HG02973 (cell line): ENCODE results near the gene FHIT.

Experiments
- ATAC-seq: cut with Tn5 transposase; IDR thresholded peaks from one replicate; pipeline ENCODE4 v1.9.1; 2021; ENCODE audit warnings: moderate library complexity; ENCODE audit not compliant: unreplicated experiment

Gene FHIT

DNA sequence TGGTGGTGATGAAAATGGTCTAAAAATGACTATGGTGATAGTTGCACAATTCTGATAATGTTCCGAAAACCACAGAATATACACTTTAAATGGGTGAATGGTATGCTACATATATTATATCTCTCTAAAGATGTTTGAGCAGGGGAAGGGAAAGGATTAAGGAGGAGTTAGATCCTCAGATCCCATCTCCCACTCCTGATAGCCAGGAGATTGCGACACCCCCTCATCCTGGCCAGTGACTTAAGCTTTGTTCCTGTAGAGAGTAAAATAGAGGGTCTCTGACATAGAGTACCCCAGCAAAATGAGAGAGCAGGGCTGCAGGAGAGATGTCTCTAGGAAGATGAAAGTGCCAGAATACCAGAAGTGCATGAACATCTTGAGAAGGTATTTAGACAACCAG, 984.8 kb downstream of the FHIT start:
- no peak for ATAC-seq

DNA sequence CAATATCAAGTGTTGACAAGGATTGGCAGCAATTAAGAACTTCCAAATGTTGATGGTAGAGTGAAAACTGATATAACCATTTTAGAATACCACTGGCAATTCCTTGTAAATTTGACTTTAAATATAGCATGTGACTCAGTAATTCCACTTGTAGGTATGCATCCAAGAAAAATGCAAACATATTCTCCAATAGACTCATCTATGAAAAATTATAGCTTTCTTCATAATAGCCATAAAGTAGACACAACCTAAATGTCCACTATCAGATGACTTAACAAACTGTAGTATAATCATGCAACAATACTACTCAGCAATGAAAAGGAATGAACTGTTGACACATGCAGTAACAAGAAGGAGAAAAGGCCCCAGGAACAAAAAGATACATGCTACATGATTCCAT, 988.1 kb downstream of the FHIT start:
- ATAC-seq: no peak

DNA sequence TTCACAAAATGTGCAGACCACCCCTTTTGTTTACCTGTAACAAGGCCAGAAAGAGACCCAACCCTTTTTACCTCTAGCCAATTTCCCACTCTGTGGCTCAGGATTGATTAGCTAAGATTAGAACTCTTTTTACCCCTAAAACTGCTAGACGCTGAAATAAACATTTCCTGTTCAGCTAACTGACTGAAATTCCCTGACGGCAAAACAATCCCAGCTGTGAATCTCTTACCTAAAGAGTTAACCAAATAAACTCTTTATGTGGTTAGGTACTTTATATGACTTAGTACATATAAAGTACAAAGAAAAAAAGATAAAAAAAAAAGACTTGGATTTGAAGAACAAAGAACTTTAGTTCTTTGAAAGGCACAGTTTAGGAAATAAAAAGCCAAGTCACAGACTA, 988.7 kb downstream of the FHIT start:
- ATAC-seq: no peak

DNA sequence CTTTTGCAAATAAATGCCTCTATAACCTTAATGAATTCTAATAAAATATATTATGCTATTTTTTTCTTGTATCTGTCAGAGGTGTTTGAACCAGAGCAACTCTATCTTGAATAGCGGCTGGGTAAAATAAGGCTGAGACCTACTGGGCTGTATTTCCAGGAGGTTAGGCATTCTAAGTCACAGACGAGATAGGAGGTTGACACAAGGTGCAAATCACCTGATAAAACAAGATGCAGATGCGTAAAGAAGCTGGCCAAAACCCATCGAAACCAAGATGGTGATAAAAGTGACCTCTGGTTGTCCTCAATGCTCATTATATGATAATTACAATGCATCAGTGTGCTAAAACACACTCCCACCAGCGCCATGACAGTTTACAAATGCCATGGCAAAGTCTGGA, 990.7 kb downstream of the FHIT start:
- ATAC-seq: no peak

DNA sequence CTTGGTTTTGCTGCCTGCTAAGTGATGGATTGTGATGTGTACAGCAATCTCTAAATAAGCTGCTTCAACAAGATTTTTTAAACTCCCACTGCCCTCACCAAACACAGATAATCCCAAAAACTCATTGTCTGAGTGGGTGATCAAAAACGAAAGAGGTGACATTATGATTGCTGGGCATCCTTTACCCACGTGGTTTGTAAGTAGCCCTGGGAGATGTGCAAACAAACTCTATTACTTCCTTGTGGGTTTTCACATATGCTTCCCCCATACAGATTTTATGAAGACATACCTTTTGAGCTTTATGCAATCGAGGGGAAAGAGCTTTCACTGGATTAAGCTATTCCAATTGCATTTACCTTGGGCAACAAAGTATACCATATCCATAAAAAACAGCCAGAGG, 1000.4 kb downstream of the FHIT start:
- no peak for ATAC-seq

DNA sequence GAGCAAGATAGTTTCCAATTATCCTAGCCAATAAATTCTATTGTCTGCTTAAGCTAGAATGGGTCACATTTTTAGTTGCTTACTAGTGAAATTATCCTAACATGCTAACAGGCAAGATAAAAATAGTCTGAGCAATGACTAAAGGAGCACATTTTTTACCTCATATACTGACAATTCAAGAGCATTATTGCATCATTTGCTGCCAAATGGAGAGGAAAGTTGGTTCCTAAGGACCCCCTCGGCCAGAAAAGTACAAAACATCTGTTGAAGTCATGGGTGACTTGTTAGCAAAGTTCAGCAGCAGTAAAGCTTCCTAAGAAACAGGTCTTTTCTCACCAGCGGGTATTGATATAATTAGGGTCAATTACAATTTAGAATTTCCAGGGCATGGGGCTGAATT, 1001.0 kb downstream of the FHIT start:
- ATAC-seq: no peak

DNA sequence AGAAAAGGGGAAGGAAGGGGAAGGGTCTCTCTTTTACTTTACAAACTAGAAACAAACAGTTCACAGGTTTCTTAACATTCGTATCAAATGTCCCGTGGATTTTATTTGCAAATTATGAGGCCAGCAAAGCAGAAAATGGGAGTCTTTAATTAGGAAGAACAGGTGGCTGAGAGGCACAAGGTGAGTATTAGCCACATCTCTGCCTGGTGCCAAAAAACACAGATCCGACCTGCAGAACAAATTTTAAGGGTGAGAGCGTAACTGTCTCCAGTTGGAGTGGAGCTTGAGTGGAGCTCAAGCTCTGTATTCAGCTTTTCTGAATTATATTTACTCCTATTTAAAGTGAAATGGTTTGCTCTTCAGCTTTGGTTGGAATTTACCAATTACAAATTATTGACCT, 1004.9 kb downstream of the FHIT start:
- ATAC-seq: no peak

DNA sequence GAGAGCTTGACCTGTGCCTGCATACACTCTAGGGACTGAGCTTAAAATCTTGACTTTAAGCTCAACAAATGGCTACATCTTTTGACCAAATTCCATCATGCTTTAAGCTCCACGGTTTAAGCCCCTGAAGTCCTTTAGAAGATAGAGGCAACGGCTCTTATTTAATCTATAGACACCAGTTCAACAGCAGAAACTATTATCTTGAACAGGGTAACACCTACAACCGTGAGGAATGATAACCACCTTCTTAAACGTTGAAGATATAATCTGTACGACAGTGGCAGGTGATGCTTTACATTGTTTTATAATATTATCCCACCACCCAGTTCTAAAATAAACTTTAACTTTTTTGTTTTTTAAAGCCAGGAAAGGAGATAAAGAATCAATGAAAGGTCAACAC, 1007.8 kb downstream of the FHIT start:
- ATAC-seq: no peak

DNA sequence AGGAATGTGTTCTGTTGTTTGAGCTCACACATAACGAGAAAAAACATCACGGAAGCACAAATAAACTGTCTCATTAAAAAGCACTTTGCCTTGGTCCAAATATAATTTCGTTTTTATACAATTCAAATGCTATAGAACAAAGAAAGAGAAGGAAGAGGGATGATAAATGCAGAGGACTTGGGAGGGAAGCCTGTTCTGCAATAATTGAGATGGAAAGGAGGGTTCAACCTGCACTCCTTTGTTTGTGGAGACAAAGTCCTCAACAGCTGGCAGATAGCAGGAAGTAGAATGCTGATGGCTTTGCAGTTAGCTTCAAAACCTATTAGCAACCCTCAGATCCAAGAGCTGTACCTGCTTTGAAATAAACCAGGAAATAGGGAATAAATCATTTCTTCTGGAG, 1010.8 kb downstream of the FHIT start:
- ATAC-seq: no peak

DNA sequence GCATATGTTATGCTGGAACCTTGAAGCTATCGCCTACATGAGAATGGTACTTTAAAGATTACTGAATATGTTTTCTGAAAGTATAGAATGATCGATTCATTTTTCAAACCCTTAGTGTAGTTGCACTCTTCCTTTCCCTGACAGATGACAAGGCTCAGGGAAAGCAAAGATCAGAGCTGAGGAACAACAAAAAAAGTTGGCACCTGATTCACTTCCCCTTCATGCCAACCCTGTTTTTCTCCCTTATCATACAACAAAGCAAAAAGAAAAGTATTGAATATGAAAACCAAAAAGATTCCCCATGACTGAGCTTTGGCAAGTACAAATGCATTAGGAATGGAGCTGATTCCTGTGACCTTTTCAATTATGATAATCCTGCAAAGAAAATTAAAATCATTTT, 1012.7 kb downstream of the FHIT start:
- no peak for ATAC-seq

DNA sequence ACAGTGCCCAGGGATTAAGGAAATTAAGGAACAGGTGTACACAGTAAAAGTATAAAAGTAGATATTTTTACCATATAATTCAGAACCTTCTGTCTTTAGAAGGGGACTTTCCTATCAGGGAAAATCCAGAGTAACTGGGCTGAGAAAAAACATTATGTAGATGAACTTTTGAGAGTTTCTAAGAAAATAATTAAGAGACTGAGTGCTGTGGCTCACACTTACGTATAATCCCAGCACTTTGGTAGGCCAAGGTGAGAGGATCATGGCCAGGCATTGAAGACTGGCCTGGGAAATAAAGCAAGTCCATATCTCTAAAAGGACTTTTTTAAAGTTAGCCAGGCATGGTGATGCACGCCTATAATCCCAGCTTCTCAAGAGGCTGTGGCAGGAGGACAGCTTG, 1021.8 kb downstream of the FHIT start:
- ATAC-seq: no peak

DNA sequence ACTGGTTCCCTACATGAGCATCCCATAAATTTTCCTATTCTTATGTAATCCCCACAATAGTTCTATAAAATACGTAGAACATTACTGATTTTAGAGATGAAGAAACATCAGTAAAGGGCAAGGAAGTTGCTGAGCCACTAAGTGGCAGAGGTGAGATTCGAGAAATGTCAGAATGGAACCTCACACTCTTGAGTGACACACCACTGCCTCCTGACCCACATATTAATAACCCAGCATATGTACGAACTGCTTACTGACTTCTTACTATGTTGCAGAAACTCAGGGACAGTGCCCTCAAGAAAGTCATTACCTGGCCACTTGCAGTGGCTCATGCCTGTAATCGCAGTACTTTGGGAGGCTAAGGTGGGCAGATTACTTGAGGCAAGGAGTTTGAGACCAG, 1022.4 kb downstream of the FHIT start:
- no peak for ATAC-seq

DNA sequence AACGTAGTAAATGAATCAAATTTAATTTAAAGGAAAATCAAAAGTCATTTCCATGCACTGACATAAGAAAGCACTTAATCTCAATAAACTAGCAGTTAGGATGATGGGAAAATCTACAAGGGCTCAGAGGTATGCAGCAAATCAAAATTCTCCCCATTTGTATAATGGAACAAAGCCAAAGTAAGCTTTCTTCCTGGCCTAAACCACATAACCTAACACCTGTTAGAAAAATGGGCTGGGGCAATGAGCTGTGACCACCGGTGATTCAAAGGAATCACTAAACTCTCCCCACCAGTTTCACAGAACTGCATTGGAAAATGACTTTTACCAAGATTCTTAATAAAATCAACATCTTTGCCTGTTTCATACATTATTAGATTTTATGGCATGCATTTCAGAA, 1024.3 kb downstream of the FHIT start:
- no peak for ATAC-seq

DNA sequence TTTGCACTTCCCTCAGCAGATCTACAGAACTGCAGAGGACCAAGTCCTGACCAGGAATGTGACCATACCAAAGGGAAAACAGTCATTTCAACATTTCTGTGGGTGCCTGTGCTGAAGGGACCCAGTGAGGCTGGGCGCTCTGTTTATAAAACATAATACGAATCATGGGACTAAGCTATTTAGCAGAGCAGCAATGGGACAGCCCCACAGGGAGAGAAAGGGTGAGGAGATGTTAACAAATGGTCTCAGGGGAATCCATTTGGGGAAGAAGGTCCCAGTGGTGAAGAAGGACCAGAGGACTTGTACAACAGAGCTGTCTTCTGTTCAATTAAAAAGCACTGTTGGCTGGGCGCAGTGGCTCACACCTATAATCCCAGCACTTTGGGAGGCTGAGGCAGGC, 1025.4 kb downstream of the FHIT start:
- ATAC-seq: no peak

DNA sequence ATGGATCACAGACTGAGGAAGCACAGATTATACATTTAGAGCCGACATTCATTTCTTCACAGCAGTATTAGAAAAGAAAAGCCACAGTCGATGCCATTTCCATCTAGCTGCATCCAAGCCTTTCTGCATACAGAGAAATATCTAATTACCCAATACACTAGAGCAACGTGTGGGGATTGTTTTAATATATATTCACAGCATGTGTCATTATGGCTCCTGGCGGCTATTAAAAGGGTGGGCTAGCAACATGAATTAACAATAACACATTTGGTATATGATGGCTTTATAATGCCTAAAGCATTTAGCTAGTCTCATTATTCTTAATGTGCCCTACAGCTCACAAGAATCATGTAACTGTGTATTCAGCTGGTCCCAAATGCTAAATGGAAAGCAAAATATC, 1030.5 kb downstream of the FHIT start:
- no peak for ATAC-seq

DNA sequence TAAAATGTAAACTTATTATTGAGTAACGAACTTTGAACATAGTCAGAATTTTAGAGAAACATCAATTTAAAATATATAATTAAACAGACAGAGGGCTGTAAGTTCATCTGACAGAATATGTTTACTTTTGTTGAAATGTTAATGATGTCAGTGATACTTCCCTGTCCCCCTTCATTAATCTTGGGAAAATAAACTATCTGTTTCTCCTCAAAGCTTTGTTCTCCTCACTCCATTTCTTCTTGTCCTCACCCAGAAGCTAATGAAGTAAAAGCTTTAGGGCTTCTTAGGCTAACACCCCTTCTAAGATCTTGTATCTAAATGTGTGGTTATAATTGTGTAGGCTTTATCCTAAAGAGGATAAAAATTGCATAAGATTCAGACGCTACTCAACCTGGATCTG, 1031.8 kb downstream of the FHIT start:
- ATAC-seq: no peak

DNA sequence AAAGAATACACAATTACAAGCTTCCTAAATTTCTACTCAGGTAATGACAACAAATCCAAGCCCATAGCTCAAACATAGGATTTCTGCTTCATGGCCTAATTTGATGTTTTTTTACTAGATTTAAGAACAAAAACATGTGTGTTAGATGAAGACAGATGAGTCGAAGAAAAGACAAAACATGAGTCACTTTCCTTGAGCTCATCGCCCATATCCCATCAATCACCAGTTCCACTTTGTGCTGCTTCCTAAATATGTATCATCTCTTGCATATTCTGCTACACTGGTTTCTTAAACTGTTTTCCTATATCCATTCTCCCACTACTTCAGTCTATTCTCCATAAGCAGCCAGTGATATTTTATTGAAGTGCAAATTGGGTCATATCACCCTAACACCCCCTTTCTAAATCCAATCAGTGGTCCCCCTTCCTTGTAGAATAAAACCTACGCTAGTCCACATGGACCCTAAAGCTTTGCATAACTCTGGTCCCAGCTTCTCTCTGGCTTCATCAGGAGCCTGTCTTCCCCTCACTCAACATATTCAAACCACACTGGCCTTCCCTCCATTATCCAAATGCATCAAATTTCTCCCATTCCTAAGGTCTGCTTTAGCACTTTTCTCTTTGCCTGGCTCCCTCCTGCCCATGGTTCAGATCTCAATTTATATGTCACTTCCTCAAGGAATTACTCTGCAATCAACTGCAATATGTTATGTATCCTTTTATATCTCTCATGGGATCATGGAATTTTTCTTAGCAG, 1033.9 kb downstream of the FHIT start:
- no peak for ATAC-seq

DNA sequence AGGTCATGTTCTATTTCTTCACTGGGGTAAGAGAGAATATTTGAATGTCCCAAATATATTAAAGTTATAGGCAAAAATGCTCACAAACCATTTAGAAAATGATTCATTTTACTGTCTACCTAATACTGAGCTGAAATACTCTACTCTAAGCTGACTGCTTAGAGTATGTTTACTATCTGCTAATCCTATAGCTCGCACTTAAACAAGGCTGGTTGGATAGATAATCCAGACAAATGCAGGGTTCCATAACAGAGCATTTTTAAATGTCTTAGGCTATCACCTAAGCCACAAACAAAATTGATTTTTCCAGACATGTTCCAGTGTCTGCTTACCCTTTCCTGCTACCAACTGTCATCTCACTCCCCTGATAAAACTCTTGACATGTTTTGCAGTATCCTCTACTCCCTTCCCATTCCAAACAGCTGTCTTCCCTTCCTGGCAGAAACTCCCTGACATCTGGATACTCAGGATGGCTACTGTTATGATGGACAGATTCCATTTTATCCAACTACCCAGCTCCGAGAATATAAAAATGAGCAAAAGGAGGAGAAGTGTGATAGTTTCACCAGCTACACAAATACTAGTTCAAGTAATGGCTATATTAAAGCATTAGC, 1034.7 kb downstream of the FHIT start:
- ATAC-seq: no peak

DNA sequence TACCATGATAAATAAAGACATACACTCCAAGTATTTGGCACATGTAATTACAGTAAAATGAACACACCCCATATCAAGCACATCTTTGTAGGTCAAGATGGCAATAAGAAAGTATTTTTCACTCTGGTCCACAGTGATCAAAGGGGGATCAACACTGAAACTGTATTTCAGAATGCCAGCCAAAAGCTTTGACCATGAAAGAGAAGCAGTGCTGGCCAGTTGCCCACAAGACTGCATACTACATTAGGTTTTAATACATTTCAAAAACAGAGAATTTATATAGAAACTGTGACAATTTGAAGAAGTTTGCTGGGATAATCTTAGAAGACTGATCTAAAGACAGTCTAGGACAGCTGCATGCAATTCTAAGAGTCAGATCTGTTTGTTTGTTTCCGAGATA, 1035.3 kb downstream of the FHIT start:
- ATAC-seq: no peak

DNA sequence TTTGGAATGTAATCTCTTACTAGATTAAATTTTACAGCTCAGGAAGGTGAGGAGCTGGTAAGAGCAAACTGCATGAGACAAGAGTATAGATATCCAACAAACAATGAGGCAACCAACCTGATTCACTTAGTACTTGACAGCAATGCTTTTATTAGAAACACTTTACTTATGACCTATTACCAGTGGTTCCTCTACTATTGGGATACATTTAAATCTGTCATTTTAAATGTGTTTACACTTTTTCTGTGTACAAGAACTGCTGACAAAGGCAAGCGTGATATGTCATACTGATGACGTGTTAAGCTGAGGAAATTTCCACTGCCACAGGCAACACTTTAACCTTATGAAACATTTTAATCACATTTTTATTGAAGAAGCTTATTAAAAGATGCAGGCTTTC, 1043.3 kb downstream of the FHIT start:
- no peak for ATAC-seq

DNA sequence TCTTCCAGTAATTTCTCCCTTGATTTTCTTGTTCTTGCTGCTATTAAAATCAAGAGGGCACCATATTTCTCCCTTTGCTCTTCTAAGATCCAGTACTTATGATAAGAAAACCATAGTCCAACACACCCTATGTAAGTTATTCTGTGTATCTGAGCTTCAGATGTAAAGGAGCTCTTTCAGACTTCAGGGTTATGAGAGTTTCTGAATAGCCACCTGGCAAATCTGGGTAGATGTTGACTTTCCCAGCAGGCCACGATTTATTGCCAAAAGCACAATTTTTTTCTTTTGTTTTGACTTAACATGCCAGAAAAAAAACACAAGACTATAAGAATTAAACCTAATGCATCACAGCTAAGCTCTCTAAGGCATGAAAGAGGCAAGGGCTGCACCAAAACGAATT, 1045.0 kb downstream of the FHIT start:
- no peak for ATAC-seq

DNA sequence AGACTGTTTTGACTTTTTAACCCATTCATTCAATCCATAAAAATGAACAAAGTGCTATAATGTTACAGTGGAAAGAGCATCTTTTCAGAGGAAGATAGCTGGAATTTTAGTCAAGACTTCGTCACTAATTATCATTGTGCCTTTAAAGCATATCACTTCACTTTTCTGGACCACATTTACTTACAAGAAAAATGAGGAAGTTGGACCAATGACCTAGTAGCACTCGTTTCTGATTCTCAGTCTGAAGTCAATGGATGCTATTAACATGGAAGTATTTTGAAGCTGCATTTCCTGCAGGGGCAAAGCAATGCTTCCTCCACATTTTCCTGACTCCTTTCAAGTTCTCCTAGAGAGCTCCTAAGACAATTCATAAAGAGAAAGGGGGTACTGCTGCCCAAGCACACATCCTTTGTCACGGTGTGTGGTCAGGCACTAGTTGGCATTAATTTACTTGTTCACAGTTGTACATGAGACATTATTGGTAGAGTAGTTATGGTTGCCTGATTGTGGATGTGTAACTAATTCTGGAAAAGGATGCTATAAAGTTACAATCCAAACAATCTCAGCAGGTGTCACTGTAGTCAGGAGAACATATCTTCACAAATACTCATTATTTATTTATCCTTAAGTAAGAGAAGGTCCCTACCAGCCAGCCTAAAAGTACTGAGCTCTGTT, 1049.1 kb downstream of the FHIT start:
- ATAC-seq: no peak
